Astrocyte (in vitro differentiated cells and primary cell): ENCODE measurements around the gene FOXD3.

Source experiments
- EZH2 ChIP-seq: IDR thresholded peaks from 2 replicates; pipeline ENCODE4 v1.6.1; 2012; ENCODE audit warnings: mild to moderate bottlenecking, low read length, inconsistent platforms; ENCODE audit not compliant: insufficient read depth
- TF ChIP-seq, protein P1 (sequence below): IDR thresholded peaks from 2 replicates; pipeline ENCODE4 v1.5.1; 2011; ENCODE audit warnings: low read depth, mild to moderate bottlenecking, inconsistent platforms, low read length, moderate library complexity; ENCODE audit not compliant: insufficient read depth

DNA sequence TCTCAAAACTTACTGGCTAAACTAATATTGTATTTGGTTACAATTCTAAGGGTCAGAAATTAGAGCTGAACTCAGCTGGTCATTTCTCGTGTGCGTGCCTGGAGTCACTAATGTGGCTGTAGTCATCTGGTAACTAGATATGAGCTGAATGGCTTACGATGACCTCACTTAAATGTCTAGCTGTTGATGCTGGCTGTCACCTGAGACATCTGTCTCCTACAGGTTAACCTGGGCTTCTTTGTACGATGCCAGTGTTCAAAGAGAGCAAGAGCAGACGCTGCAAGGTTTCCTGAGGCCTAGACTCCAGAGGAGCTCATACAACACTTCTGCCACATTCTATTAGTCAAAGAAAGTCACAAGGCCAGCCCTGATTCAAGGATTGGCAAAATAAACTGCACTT, 28.0 kb downstream of the FOXD3 start:
- TF ChIP-seq, protein P1, sequence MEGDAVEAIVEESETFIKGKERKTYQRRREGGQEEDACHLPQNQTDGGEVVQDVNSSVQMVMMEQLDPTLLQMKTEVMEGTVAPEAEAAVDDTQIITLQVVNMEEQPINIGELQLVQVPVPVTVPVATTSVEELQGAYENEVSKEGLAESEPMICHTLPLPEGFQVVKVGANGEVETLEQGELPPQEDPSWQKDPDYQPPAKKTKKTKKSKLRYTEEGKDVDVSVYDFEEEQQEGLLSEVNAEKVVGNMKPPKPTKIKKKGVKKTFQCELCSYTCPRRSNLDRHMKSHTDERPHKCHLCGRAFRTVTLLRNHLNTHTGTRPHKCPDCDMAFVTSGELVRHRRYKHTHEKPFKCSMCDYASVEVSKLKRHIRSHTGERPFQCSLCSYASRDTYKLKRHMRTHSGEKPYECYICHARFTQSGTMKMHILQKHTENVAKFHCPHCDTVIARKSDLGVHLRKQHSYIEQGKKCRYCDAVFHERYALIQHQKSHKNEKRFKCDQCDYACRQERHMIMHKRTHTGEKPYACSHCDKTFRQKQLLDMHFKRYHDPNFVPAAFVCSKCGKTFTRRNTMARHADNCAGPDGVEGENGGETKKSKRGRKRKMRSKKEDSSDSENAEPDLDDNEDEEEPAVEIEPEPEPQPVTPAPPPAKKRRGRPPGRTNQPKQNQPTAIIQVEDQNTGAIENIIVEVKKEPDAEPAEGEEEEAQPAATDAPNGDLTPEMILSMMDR, result no peak
- TF ChIP-seq EZH2, result no peak
